H1 (cell line): ENCODE results near the gene ERCC3. TPM values are rescaled to one million over a fixed set of nuclear protein-coding genes. Genes with fewer than 3 reads are reported as not detected.

Source experiments
- CTCF ChIA-PET: fragments of 300-600 bp; sonication (Branson Sonifier 250); formaldehyde crosslinking; loops from one replicate; lab custom pipeline; 2021; ENCODE audit not compliant: partially characterized antibody; lab: Charles Lee
- POLR2A ChIA-PET: fragments of 300-600 bp; sonication (Branson Sonifier 250); formaldehyde crosslinking; loops from one replicate; lab custom pipeline; 2021; ENCODE audit warnings: inconsistent platforms; ENCODE audit not compliant: partially characterized antibody; lab: Charles Lee
- DNase-seq, 2 experiments: peaks; one replicate each; pipeline versions ENCODE4 v3.0.0 to v3.0.0-alpha.2; 2010 to 2022; ENCODE audit warnings: low spot score in 2 of 2, low read depth in 1 of 2, mixed read lengths in 1 of 2
- FAIRE-seq: peaks from 2 replicates; lab custom pipeline; 2011; peaks lifted over from hg19 to GRCh38; lab: Jason Lieb, UNC
- H2AFZ ChIP-seq: 2 replicates; pipeline ENCODE4 v1.8.1; 2012; ENCODE audit warnings: low read length, inconsistent platforms
- H2AK5ac ChIP-seq: 2 replicates; pipeline ENCODE4 v1.6.1; 2013; ENCODE audit warnings: low read depth, low read length
- H2BK120ac ChIP-seq: replicated peaks from 2 replicates; pipeline ENCODE3; 2013; ENCODE audit warnings: low read depth, low read length, inconsistent platforms
- H2BK12ac ChIP-seq: 2 replicates; pipeline ENCODE4 v1.6.1; 2013; ENCODE audit warnings: low read depth, low read length
- H2BK15ac ChIP-seq: 2 replicates; pipeline ENCODE4 v1.6.1; 2013; ENCODE audit warnings: low read length
- H2BK20ac ChIP-seq: 2 replicates; pipeline ENCODE4 v1.6.1; 2013; ENCODE audit warnings: low read length
- H2BK5ac ChIP-seq: 2 replicates; pipeline ENCODE4 v1.6.1; 2013; ENCODE audit warnings: low read depth, low read length
- H3K14ac ChIP-seq: 2 replicates; pipeline ENCODE4 v1.6.1; 2013; ENCODE audit warnings: inconsistent platforms; ENCODE audit not compliant: insufficient read length
- H3K18ac ChIP-seq: 2 replicates; pipeline ENCODE4 v1.6.1; 2013; ENCODE audit warnings: low read length; ENCODE audit errors: extremely low read depth
- H3K23ac ChIP-seq: 2 replicates; pipeline ENCODE4 v1.6.1; 2013; ENCODE audit warnings: inconsistent platforms; ENCODE audit not compliant: insufficient read length
- H3K23me2 ChIP-seq: 2 replicates; pipeline ENCODE4 v1.6.1; 2013; ENCODE audit warnings: low read depth, low read length
- H3K27ac ChIP-seq: 2 replicates; pipeline ENCODE4 v1.6.1; 2011; ENCODE audit warnings: low read depth, low read length, inconsistent platforms
- H3K27me3 ChIP-seq, 4 experiments: replicated peaks in 1 of 4; 1 replicate in 1 of 4; 2 replicates in 3 of 4; pipeline versions ENCODE4 v1.6.1 to v1.8.1; 2011 to 2013; ENCODE audit warnings: low read length in 3 of 4, mild to moderate bottlenecking in 3 of 4, inconsistent platforms in 2 of 4, mixed read lengths in 2 of 4, moderate library complexity in 1 of 4; ENCODE audit not compliant: control insufficient read depth in 3 of 4, insufficient read depth in 3 of 4; ENCODE audit errors: extremely low read depth in 1 of 4
- H3K36me3 ChIP-seq, 4 experiments: 2 replicates each; pipeline versions ENCODE4 v1.6.1 to v1.8.1; 2011 to 2013; ENCODE audit warnings: mild to moderate bottlenecking in 4 of 4, low read length in 3 of 4, moderate library complexity in 2 of 4, control low read depth in 1 of 4, inconsistent platforms in 1 of 4; ENCODE audit not compliant: insufficient read depth in 4 of 4, control insufficient read depth in 2 of 4
- H3K4ac ChIP-seq: replicated peaks from 2 replicates; pipeline ENCODE3; 2013; ENCODE audit warnings: low read length, low read depth, mixed read lengths, inconsistent platforms; ENCODE audit not compliant: insufficient read length
- H3K4me1 ChIP-seq, 4 experiments: replicated peaks in 1 of 4; 1 replicate in 1 of 4; 2 replicates in 3 of 4; pipeline versions ENCODE4 v1.6.1 to v1.8.1; 2011 to 2013; ENCODE audit warnings: low read length in 3 of 4, inconsistent platforms in 2 of 4, mixed read lengths in 1 of 4; ENCODE audit not compliant: insufficient read depth in 4 of 4, control insufficient read depth in 3 of 4
- H3K4me2 ChIP-seq, 2 experiments: 2 replicates each; pipeline versions ENCODE4 v1.6.1 to v1.8.1; 2011 to 2013; ENCODE audit warnings: low read depth in 2 of 2, low read length in 2 of 2, control low read depth in 1 of 2, inconsistent platforms in 1 of 2, mild to moderate bottlenecking in 1 of 2; ENCODE audit not compliant: insufficient read depth in 1 of 2
- H3K4me3 ChIP-seq, 4 experiments: fragments of 200-600, 300-600 bp in 1 of 4; sonication (generic), shearing (Covaris generic), sonication (Bioruptor Twin) in 1 of 4; 2 replicates each; pipeline versions ENCODE4 v1.5.1 to v1.8.1; 2011 to 2016; ENCODE audit warnings: low read length in 4 of 4, low read depth in 3 of 4, control low read depth in 2 of 4, inconsistent platforms in 2 of 4, mild to moderate bottlenecking in 2 of 4, mixed read lengths in 1 of 4, moderate library complexity in 1 of 4; ENCODE audit not compliant: insufficient read depth in 2 of 4; ENCODE audit errors: extremely low read depth in 1 of 4
- H3K56ac ChIP-seq: replicated peaks from 2 replicates; pipeline ENCODE3; 2013; ENCODE audit warnings: low read depth, mild to moderate bottlenecking, mixed read lengths, low read length, inconsistent platforms; ENCODE audit not compliant: insufficient read length
- H3K79me1 ChIP-seq: 2 replicates; pipeline ENCODE4 v1.6.1; 2013; ENCODE audit warnings: low read depth, low read length, control low read depth
- H3K79me2 ChIP-seq, 2 experiments: 2 replicates each; pipeline versions ENCODE4 v1.6.1 to v1.8.1; 2012 to 2013; ENCODE audit warnings: low read length in 2 of 2, mild to moderate bottlenecking in 2 of 2, inconsistent platforms in 1 of 2; ENCODE audit not compliant: insufficient read depth in 2 of 2, control insufficient read depth in 1 of 2
- H3K9ac ChIP-seq, 4 experiments: replicated peaks in 1 of 4; 1 replicate in 1 of 4; 2 replicates in 3 of 4; pipeline versions ENCODE4 v1.6.1 to v1.8.1; 2011 to 2013; ENCODE audit warnings: low read depth in 3 of 4, low read length in 3 of 4, control low read depth in 2 of 4, mild to moderate bottlenecking in 2 of 4, moderate library complexity in 2 of 4, inconsistent platforms in 1 of 4; ENCODE audit errors: extremely low read depth in 1 of 4
- H3K9me3 ChIP-seq, 2 experiments: 2 replicates each; pipeline versions ENCODE4 v1.6.1 to v1.8.1; 2012 to 2013; ENCODE audit warnings: mild to moderate bottlenecking in 2 of 2, moderate library complexity in 2 of 2, control low read depth in 1 of 2, inconsistent platforms in 1 of 2, low read depth in 1 of 2, low read length in 1 of 2, mixed read lengths in 1 of 2; ENCODE audit not compliant: insufficient read depth in 2 of 2
- H4K20me1 ChIP-seq, 2 experiments: replicated peaks in 1 of 2; 2 replicates each; pipeline versions ENCODE3 to v1.8.1; 2011 to 2013; ENCODE audit warnings: inconsistent platforms in 2 of 2, low read length in 2 of 2, mild to moderate bottlenecking in 1 of 2; ENCODE audit not compliant: insufficient read depth in 2 of 2, control insufficient read depth in 1 of 2
- H4K5ac ChIP-seq: 2 replicates; pipeline ENCODE4 v1.6.1; 2013; ENCODE audit warnings: low read length, low read depth, mixed read lengths, inconsistent platforms; ENCODE audit not compliant: insufficient read length
- H4K8ac ChIP-seq: 2 replicates; pipeline ENCODE4 v1.8.0; 2013; ENCODE audit warnings: mild to moderate bottlenecking, moderate library complexity, low read length, inconsistent platforms; ENCODE audit not compliant: insufficient read depth; ENCODE audit errors: extremely low read depth
- H4K91ac ChIP-seq: replicated peaks from 2 replicates; pipeline ENCODE3; 2013; ENCODE audit warnings: low read length, mixed read lengths, inconsistent platforms; ENCODE audit not compliant: insufficient read length
- CHD2 ChIP-seq: IDR thresholded peaks from 2 replicates; pipeline ENCODE4 v1.6.1; 2012; ENCODE audit warnings: low read length, improper control_type of control experiment
- CTBP2 ChIP-seq: IDR thresholded peaks from 2 replicates; pipeline ENCODE4 v1.7.0; 2011; ENCODE audit warnings: borderline replicate concordance, mild to moderate bottlenecking, moderate library complexity, mixed read lengths, low read length; ENCODE audit not compliant: insufficient read depth, insufficient read length
- HDAC6 ChIP-seq: IDR thresholded peaks from one replicate; pipeline ENCODE4 v1.7.1; 2012; ENCODE audit warnings: low read depth, mild to moderate bottlenecking, inconsistent platforms, low read length, moderate library complexity
- JUND ChIP-seq: IDR thresholded peaks from 2 replicates; pipeline ENCODE4 v1.6.1; 2011; ENCODE audit warnings: mild to moderate bottlenecking, improper control_type of control experiment, low read length
- MAFK ChIP-seq: IDR thresholded peaks from 2 replicates; pipeline ENCODE4 v1.6.1; 2012; ENCODE audit warnings: low read depth, mild to moderate bottlenecking, improper control_type of control experiment, low read length
- NRF1 ChIP-seq: IDR thresholded peaks from 2 replicates; pipeline ENCODE4 v1.6.1; 2011; ENCODE audit warnings: mild to moderate bottlenecking, low read depth, low read length, improper control_type of control experiment
- SP2 ChIP-seq: IDR thresholded peaks from 2 replicates; pipeline ENCODE4 v1.6.1; 2012; ENCODE audit warnings: mild to moderate bottlenecking, low read length, inconsistent platforms
- SUZ12 ChIP-seq: fragments of 200-600 bp; sonication (generic); IDR thresholded peaks from 2 replicates; pipeline ENCODE4 v1.6.1; 2012; ENCODE audit warnings: mild to moderate bottlenecking, inconsistent platforms, low read length, moderate library complexity, mixed read lengths
- ZNF274 ChIP-seq: IDR thresholded peaks from 2 replicates; pipeline ENCODE4 v1.7.0; 2012; ENCODE audit warnings: low read length, borderline replicate concordance; ENCODE audit errors: extremely low read depth
- WGBS, 2 experiments: shearing (Covaris generic) in 1 of 2; methylation state at CpG; one replicate each; pipeline versions ENCODE4 v1.1.6 to v1.1.7; 2013 to 2015; ENCODE audit warnings: low lambda C conversion rate in 2 of 2, mixed read lengths in 2 of 2, inconsistent platforms in 1 of 2, low coverage in 1 of 2, missing lambda C conversion rate in 1 of 2; ENCODE audit not compliant: insufficient replicate concordance in 2 of 2, insufficient coverage in 1 of 2, insufficient read length in 1 of 2; ENCODE audit errors: extremely low coverage in 1 of 2, missing lambda C conversion rate in 1 of 2; 5-methylcytosine and 5-hydroxymethylcytosine counted together
- polyA plus RNA-seq, 7 experiments: library from polyadenylated mRNA; depleted of rRNA in 3 of 7; stranded (reverse) in 5 of 7; unstranded in 2 of 7; fragments of >200 nt in 5 of 7; fragments of 200-250 nt in 2 of 7; gene quantifications; 1 replicate in 5 of 7; 2 replicates in 1 of 7; 4 replicates in 1 of 7; pipeline versions ENCODE4 v1.2.1 to v1.2.3, GENCODE V29; 2011 to 2013; ENCODE audit warnings: missing spikeins in 2 of 7, mixed read lengths in 2 of 7
- total RNA-seq: library from RNA; stranded (reverse); fragmentation: NEBNext Ultra II Directional; extraction: Animal tissue kit (Norgen Biotek cat#: 25700); gene quantifications from 2 replicates; pipeline ENCODE4 v1.2.1, GENCODE V29; 2021

The ERCC3 gene
- total and polyA plus RNA-seq, 2 of the 8 experiments (the other 6 are each of a cell fraction or from before 2014, with no cell fraction given), result 41.8 to 48.9 TPM

GRCh38 chr2:127255721-127256120 lies 38.2 kb downstream of the ERCC3 start:
- Histone ChIP-seq H3K14ac (no peak overlapping the region), H3K4ac (no peak overlapping the region), H3K4me2 (no peak overlapping the region), H3K9ac (no peak overlapping the region), H3K79me1 (no peaks in the 10 kb centered on the region), H2AFZ (no peak overlapping the region), H2AK5ac (no peak overlapping the region), H3K27ac (no peak overlapping the region), H4K5ac (no peak overlapping the region), H3K23ac (no peak overlapping the region), H4K8ac (no peak overlapping the region), H2BK12ac (no peak overlapping the region), H4K91ac (no peak overlapping the region), H3K23me2 (no peaks in the 10 kb centered on the region), H3K4me1 (no peaks in the 10 kb centered on the region), H2BK120ac (no peak overlapping the region), H3K36me3 (peaks cover 8 to 45% (median 25%) of the 10 kb centered on the region in 4 experiments), H2BK15ac (no peak overlapping the region), H3K4me3 (no peak overlapping the region), H3K56ac (no peak overlapping the region), H3K27me3 (no peaks in the 10 kb centered on the region), H3K79me2 (no peaks in the 10 kb centered on the region), H4K20me1 (peaks cover 0 to 5% of the 10 kb centered on the region in 2 experiments), H3K18ac (no peak overlapping the region), H2BK20ac (no peak overlapping the region), H3K9me3 (no peaks in the 10 kb centered on the region), H2BK5ac (no peak overlapping the region)
- CTCF ChIA-PET, result interaction anchor here (0.7 to 2.0 kb wide), 2 partner anchors 59 to 200 kb away, joined by 3 to 7 read pairs; no protein-coding TSS in a partner anchor
- WGBS, 2 experiments, result 93% methylated on average over 6 of the region's 6 CpGs; no CpG with 5 or more reads in 1 of the 2 experiments
- DNase-seq (no peak), FAIRE-seq (no peak)
- POLR2A ChIA-PET, result interaction anchor here (0.9 kb wide), 1 partner anchor 109 kb away, joined by 3 read pairs; no protein-coding TSS in a partner anchor
- no peak for TF ChIP-seq HDAC6
- no peak for TF ChIP-seq SP2
- TF ChIP-seq MAFK, result no peak
- TF ChIP-seq JUND, result no peak
- TF ChIP-seq CTBP2, result no peak
- no peak for TF ChIP-seq SUZ12
- no peak for TF ChIP-seq CHD2
- TF ChIP-seq ZNF274, result no peak
- TF ChIP-seq NRF1, result no peak
